ENCODE measurements around the gene FES.
"Not testable (repeated sequence)": the region's sequence is repeated elsewhere in the genome, so short reads cannot be mapped to it uniquely, and the experiment has no call there.

The FES gene

DNA sequence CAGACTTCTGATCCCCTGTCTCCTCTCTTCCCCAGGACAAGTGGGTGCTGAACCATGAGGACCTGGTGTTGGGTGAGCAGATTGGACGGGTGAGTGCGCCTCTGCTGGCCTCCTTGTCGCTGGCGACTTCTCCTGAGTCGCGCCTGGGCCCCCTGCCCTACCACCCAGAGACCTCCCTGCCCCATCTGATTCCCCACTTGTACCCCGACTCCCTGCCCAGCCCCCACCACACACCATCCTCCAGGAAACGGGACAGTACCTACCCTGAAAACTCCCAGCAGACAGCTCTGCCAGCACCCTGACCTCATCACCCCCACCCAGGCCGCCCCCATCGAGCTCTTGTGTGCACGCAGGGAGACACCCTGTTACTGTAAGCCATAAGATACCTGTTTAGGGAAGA is 7.7 kb downstream of the FES start:
- DNase-seq (ENCODE audit: low spot score) = no peak

DNA sequence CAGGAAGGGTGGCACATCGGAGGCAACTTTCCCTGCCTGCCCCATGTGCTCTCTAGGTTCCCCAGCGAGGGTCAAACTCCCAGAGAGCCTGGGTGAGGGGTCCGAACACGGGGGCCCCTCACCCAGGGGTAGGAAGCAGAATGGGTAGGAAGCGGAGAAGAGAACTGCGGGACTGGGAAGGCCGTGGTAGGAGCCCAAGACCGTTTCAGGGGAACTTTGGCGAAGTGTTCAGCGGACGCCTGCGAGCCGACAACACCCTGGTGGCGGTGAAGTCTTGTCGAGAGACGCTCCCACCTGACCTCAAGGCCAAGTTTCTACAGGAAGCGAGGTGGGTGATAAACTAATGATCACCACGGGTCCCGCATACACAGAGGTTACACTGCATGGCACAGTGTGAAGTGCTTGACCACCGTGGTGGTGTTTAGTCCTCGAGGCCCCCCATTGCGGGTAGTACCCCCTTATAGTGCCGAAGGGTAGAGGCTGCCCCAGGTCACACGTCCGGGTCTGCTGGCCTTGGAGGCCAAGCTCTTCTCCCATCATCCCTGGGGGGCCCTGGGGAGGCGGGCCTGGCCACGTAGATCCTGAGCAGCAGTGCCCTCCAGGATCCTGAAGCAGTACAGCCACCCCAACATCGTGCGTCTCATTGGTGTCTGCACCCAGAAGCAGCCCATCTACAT is 8.3 kb downstream of the FES start:
- no peak for DNase-seq (ENCODE audit: low spot score)

DNA sequence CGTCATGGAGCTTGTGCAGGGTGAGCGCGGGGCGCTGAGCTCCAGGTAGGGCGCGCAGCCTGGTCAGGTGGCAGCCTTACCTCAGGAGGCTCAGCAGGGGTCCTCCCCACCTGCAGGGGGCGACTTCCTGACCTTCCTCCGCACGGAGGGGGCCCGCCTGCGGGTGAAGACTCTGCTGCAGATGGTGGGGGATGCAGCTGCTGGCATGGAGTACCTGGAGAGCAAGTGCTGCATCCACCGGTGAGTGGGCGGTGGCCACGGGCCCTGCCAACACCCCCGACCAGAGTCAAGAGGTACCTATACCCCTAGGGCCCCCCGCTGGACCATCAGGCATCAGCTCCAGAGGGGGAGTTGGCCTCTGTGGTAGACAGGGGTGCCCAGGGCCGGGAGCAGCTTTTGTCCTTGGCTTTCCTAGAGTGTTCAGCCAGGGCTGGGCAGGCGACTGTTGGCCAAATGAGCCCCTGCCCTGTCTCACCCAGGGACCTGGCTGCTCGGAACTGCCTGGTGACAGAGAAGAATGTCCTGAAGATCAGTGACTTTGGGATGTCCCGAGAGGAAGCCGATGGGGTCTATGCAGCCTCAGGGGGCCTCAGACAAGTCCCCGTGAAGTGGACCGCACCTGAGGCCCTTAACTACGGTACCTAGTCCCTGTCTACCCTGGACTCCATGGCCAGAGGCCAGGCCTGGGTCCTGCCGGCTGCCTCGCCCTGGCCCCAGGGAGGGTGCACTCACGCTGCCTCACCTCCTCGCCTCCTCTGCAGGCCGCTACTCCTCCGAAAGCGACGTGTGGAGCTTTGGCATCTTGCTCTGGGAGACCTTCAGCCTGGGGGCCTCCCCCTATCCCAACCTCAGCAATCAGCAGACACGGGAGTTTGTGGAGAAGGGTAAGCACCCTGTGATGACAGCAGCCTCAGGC is 9.1 kb downstream of the FES start:
- DNase-seq (ENCODE audit: low spot score) = no peak

DNA sequence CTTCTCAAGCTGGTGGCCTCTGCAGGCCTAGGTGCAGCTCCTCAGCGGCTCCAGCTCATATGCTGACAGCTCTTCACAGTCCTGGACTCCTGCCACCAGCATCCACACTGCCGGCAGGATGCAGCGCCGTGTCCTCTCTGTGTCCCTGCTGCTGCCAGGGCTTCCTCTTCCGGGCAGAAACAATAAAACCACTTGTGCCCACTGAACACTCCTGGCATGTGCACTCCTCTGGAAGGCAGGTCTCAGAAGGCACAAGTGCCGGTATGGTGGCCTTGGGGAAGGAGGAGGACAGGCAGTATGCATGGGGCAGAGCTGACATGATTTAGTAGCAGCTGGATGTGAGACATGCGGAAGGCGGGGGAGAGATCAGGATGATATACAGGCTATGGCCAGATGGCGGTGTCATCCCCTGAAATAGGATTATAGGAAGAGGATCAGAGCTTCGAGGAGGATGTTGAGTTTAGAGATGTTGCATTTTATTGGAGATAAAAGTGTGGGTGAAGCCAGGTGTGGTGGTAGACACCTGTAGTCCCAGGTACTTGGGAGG is 11.3 kb downstream of the FES start:
- no peak for DNase-seq (ENCODE audit: low spot score)

GRCh38 chr15:90897131-90897655 is 12.9 kb downstream of the FES start:
- not testable (repeated sequence) for DNase-seq (ENCODE audit: low spot score)

GRCh38 chr15:90901175-90902039 is 17.1 kb downstream of the FES start:
- no peak for DNase-seq (ENCODE audit: low spot score)

DNA sequence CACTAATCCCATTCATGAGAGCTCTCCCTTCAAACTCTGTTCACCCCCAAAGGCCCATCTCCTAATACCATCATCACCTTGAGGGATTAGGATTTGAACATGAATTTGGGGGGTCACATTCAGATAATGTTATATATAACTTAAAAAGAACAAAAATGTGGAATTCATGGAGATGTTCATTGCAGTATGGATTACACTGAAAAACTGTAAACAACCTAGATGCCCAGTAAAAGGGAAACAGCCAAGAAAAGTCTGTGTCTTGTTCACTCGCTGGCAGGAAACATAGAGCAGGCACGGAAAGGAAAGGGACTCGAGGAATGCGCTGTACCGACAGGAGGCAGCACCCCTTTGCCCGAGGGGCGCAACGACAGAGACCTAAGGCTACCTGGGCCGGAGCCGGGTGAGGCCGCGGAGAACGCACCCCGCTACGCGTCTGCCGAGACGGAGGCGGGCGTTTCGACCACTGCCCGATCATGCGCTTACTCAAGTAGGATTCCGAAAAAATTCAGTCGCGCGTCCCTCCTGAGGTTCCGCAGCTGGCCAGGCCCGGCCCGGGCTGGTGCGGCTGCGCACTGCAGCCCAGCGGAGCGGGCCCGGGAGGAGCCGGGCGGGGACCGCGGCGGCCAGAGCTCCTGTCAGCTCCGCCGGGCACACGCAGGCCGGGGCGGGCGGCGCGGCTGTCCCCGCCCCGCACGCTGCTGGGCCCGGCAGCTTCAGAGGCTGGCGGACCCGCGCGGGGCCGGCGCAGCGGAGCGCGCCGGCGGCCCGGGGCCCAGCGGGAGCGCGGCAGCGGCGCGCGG is 17.9 kb downstream of the FES start:
- peak; percentile 100 for DNase-seq (ENCODE audit: low spot score)

DNA sequence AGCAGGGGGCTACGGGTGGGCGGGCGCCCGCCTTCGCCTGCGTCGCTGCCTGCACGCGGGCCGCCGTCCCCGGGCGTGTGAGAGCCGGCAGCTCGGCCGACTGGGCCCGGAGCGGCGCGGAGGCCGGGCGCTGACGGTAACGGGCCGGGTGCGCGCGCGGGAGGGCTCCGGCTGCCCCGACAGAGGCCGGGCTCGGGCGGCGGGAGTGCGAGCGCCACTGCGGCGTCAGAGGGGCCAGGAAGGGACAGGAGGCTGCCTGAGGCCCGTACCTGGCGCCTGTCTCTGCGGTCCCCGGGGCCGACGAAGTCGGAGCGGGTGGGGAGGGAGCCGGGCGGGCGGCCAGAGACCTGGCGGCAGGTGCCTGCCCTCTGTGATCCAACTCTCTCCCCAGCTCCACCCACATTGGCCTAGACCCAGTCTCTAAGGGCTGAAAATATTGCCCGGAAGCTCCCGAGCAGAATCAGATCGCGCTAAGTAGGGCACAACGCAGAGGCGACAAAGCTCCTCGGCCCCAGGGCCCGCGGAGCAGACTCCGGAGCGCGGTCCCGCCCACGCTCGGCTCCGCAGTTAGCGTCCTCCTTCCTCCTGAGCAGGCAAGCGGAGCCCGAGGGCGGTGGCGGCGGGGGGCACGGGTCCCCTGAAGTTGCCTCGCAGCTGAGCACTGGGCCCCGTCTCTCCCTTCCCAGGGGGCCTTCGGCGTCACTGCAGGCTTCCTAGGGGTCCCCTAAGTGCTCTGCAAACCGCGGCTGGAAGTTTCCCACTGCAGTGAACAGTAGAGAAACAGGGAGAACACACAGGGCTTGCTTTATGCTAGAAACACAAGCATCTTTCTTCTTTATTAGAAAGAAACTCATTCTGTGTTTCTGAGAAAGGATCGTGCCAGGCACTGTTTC is 18.8 kb downstream of the FES start, which contains the start of gene MAN2A2:
Gene MAN2A2, plus strand, starts transcription at position 463 of the 893 bp plus-strand sequence. CDS start 906 bp downstream, outside the sequence.
- DNase-seq (ENCODE audit: low spot score) = peak; percentile 93

GRCh38 chr15:90903733-90904536 is 19.6 kb downstream of the FES start:
- DNase-seq (ENCODE audit: low spot score) = peak; percentile 97

- DNase-seq (ENCODE audit: low spot score) = no peak
Measured at GRCh38 chr15:90904746-90905145, 20.4 kb downstream of the FES start.

GRCh38 chr15:90905306-90906180 is 21.2 kb downstream of the FES start:
- no peak for DNase-seq (ENCODE audit: low spot score)

GRCh38 chr15:90906181-90906849 is 22.0 kb downstream of the FES start:
- DNase-seq (ENCODE audit: low spot score) = no peak

DNA sequence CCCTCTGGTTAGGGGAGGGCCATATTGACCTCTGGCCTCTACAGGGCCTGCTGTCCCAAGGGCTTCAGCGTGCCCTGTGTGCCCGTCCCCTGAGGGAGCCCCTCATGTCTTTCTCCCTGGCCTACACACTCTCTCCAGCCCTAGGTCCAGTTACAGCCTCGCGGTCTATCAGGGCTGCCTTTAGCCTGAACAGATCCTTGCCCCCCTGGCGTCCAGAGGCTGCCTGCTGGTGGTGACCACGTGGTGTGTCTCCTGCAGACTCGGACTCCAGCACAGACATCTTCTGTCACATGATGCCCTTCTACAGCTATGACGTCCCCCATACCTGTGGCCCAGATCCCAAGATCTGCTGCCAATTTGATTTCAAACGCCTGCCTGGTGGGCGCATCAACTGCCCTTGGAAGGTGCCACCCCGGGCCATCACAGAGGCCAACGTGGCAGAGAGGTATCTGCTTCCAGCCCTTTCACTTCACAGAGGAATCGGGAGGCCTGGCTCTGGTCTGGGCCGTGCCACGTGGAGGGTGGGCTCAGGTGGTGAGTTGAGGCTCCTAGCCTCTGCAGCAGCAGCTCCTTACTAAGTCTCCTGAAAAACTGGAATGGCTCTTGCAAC is 22.9 kb downstream of the FES start:
- DNase-seq (ENCODE audit: low spot score) = no peak

- no peak for DNase-seq (ENCODE audit: low spot score)
Measured at GRCh38 chr15:90907838-90908507, 23.7 kb downstream of the FES start.

GRCh38 chr15:90909449-90909848 is 25.1 kb downstream of the FES start:
- DNase-seq (ENCODE audit: low spot score) = not testable (repeated sequence)

GRCh38 chr15:90909976-90910375 is 25.7 kb downstream of the FES start:
- no peak for DNase-seq (ENCODE audit: low spot score)
